Endothelial cell of umbilical vein (primary cell): ENCODE results near the gene SMAD6.

ENCODE experiments used
- CTCF ChIP-seq, 2 donors: IDR thresholded peaks; 1 replicate in 1 of 2; 2 replicates in 1 of 2; pipeline ENCODE4 v1.5.1; 2011; ENCODE audit warnings: low read length in 2 of 2, mild to moderate bottlenecking in 2 of 2, moderate library complexity in 2 of 2, control low read depth in 1 of 2, inconsistent platforms in 1 of 2, low read depth in 1 of 2; ENCODE audit not compliant: insufficient read depth in 1 of 2; ENCODE audit errors: extremely low read depth in 1 of 2
- FOS ChIP-seq: IDR thresholded peaks from 2 replicates; pipeline ENCODE4 v1.6.1; 2011; ENCODE audit warnings: mild to moderate bottlenecking, low read length, moderate library complexity, borderline replicate concordance; ENCODE audit not compliant: insufficient read depth
- MYC ChIP-seq: IDR thresholded peaks from one replicate; pipeline ENCODE4 v1.6.1; 2011; ENCODE audit warnings: mild to moderate bottlenecking, low read depth, low read length
- POLR2A ChIP-seq: IDR thresholded peaks from 2 replicates; pipeline ENCODE4 v1.6.1; 2012; ENCODE audit warnings: low read depth, mild to moderate bottlenecking, control low read depth, low read length
- POLR2AphosphoS5 ChIP-seq: IDR thresholded peaks from 2 replicates; pipeline ENCODE4 v1.6.1; 2012; ENCODE audit warnings: low read depth, mild to moderate bottlenecking, control low read depth, low read length, moderate library complexity; ENCODE audit not compliant: insufficient read depth

DNA sequence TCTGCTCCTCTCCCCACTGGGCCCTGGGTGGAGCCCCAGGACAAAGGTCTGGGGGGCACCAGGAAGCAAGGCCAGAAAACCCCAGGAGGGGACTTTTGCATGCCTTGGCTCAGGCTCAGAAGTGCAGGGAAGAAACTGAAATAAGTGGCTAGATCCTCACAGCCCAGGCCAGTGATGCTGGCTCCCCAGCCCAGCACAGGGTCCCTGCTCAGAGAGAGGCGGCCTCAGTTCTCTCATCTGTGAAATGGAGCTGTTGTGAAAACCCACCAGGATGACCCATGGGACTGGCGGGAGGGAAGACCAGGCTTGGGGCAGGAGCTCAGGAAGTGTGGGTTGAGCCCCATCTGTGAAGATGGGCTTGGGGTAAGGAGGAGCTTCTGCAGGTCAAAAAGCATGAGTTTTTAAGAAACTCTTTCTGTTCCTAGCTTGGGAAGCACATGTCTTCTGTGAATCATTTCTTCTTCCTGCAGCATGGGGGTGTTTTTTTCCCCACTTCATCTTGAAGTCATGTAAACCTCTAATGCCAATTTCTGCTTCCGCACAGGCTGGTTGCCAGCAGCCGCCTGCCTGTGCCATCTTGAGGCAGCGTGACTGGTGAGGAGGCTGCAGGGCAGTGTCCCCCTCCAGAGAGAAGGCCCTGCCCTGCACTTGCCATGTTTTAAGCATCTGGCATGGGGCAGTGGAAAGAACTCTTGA is 118.6 kb downstream of the SMAD6 start:
- TF ChIP-seq CTCF (IDR thresholded peaks at IDR 0.05; ENCODE audit: extremely low read depth in 1 of 2, insufficient read depth in 1 of 2, low read depth in 1 of 2, low read length in 2 of 2) (no peak), POLR2A (no peak), POLR2AphosphoS5 (no peak), FOS (no peak), MYC (no peak)
